Body of pancreas (tissue), 4 donors: ENCODE results near the gene CGNL1. TPM values are rescaled to one million over a fixed set of nuclear protein-coding genes. Genes with fewer than 3 reads are reported as not detected.

Experiments used
- ATAC-seq: fragments of 150-250 bp; one replicate; pipeline ENCODE4 v1.9.1; 2016
- DNase-seq, 4 donors: peaks; one replicate each; pipeline ENCODE4 v3.0.0-alpha.2; 2019
- H3K27ac ChIP-seq, 4 donors: fragments of 200-600 bp; sonication (generic); 1 replicate in 3 of 4; 2 replicates in 1 of 4; pipeline versions ENCODE4 v1.5.1 to v1.6.1; 2016 to 2019; ENCODE audit warnings: mild to moderate bottlenecking in 1 of 4, mixed read lengths in 1 of 4, moderate library complexity in 1 of 4
- H3K27me3 ChIP-seq, 2 donors: fragments of 200-600 bp; sonication (generic); one replicate each; pipeline ENCODE4 v1.6.0; 2016; ENCODE audit warnings: mild to moderate bottlenecking in 1 of 2
- H3K36me3 ChIP-seq, 2 donors: fragments of 200-600 bp; sonication (generic); replicated peaks in 1 of 2; 2 replicates each; pipeline ENCODE4 v1.5.1; 2016; ENCODE audit warnings: low read depth in 2 of 2; ENCODE audit not compliant: insufficient read depth in 1 of 2
- H3K4me1 ChIP-seq: fragments of 200-600 bp; sonication (generic); one replicate; pipeline ENCODE4 v1.6.0; 2016
- H3K4me3 ChIP-seq, 2 donors: fragments of 200-600 bp; sonication (generic); 1 replicate in 1 of 2; 2 replicates in 1 of 2; pipeline ENCODE4 v1.5.1; 2016 to 2019
- H3K9me3 ChIP-seq, 3 donors: fragments of 200-600 bp; sonication (generic); 1 replicate in 2 of 3; 2 replicates in 1 of 3; pipeline ENCODE4 v1.5.1; 2016
- POLR2A ChIP-seq, 3 donors: fragments of 450-650 bp; IDR thresholded peaks; one replicate each; pipeline ENCODE4 v1.6.1; 2016; ENCODE audit warnings: antibody characterized with exemption in 3 of 3, mild to moderate bottlenecking in 2 of 3
- WGBS, 2 donors: methylation state at CpG; one replicate each; pipeline ENCODE4 v1.1.5; 2017; 5-methylcytosine and 5-hydroxymethylcytosine counted together
- intact Hi-C: fragments of 100-400 bp; cut with DNase I; formaldehyde crosslinking; loops from one replicate; pipeline ENCODE4 v1.15.1; 2023
- total RNA-seq, 2 donors: library from RNA; depleted of rRNA; stranded (reverse); fragments of >200 nt; gene quantifications; one replicate each; pipeline ENCODE4 v1.1.0, GENCODE V29; 2016
- TF ChIP-seq, protein P1 (sequence below), 7 experiments: fragments of 450-650 bp in 4 of 7; fragments of 200-600 bp in 3 of 7; sonication (generic) in 3 of 7; IDR thresholded peaks; one replicate each; pipeline ENCODE4 v1.5.1; 2016 to 2019; ENCODE audit warnings: antibody characterized with exemption in 7 of 7

The CGNL1 gene
- total RNA-seq, 2 donors from 2014 or later, result 24.7 to 30.6 TPM

DNA sequence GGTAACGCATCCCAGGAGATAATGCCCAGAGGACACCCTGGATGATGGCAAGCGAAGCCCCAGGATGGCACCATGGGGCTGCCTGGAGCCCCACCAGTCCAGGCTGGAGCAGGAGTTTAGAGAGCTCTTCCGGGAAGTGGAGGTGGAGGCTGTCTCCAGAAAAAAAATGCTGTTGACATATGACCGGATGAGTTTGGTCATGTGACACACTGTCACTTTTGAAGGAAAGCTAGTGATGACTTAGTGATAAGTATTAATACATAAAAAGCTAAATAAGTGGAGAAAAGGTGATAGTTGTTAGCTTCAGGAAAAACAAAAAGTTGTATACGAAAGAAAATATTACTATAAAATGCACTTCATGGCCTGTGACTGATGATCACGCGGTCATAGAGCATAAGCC lies 195.4 kb downstream of the CGNL1 start:
- no peaks in the 10 kb centered on the region for H3K27me3 ChIP-seq
- ATAC-seq (no peak), DNase-seq (no peak)
- intact Hi-C loops, result no loop called here
- no peaks in the 10 kb centered on the region for H3K36me3 ChIP-seq
- H3K4me3 ChIP-seq, result no peak overlapping the region
- H3K27ac ChIP-seq, result no peak overlapping the region
- TF ChIP-seq, protein P1, sequence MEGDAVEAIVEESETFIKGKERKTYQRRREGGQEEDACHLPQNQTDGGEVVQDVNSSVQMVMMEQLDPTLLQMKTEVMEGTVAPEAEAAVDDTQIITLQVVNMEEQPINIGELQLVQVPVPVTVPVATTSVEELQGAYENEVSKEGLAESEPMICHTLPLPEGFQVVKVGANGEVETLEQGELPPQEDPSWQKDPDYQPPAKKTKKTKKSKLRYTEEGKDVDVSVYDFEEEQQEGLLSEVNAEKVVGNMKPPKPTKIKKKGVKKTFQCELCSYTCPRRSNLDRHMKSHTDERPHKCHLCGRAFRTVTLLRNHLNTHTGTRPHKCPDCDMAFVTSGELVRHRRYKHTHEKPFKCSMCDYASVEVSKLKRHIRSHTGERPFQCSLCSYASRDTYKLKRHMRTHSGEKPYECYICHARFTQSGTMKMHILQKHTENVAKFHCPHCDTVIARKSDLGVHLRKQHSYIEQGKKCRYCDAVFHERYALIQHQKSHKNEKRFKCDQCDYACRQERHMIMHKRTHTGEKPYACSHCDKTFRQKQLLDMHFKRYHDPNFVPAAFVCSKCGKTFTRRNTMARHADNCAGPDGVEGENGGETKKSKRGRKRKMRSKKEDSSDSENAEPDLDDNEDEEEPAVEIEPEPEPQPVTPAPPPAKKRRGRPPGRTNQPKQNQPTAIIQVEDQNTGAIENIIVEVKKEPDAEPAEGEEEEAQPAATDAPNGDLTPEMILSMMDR (IDR thresholded peaks at IDR 0.05), result no peak
- no peak for TF ChIP-seq POLR2A (IDR thresholded peaks at IDR 0.05)
- WGBS, 2 donors, result 81 to 89% methylated on average over 7 of the region's 7 CpGs
- H3K4me1 ChIP-seq, result no peaks in the 10 kb centered on the region
- H3K9me3 ChIP-seq, result no peaks in the 10 kb centered on the region

DNA sequence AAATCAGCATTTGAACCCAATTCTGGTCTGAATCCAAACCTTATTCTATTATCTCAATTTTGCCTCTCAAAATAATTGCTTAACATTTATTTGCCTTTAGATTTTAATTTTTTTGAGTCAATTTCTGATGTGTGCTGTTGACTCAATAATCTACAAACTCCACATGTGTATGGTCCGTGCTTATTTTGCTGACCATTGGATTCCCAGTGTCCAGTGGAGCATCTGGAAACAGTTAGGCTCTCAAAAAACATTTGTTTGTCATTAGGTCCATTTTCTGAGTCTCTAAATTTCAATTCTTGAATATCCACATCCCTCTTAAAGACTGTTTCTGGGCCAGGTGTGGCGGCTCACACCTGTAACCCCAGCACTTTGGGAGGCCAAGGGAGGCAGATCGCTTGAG lies 196.2 kb downstream of the CGNL1 start:
- no peak for ATAC-seq
- Histone ChIP-seq H3K27ac (no peak overlapping the region), H3K4me3 (no peak overlapping the region), H3K27me3 (no peaks in the 10 kb centered on the region), H3K36me3 (no peaks in the 10 kb centered on the region), H3K4me1 (no peaks in the 10 kb centered on the region), H3K9me3 (no peaks in the 10 kb centered on the region)
- TF ChIP-seq, protein P1 (IDR thresholded peaks at IDR 0.05), result no peak
- no peak for TF ChIP-seq POLR2A (IDR thresholded peaks at IDR 0.05)
- intact Hi-C loops, result no loop called here
- no peak for DNase-seq
- WGBS, 2 donors, result 72 to 80% methylated on average over 3 of the region's 3 CpGs

DNA sequence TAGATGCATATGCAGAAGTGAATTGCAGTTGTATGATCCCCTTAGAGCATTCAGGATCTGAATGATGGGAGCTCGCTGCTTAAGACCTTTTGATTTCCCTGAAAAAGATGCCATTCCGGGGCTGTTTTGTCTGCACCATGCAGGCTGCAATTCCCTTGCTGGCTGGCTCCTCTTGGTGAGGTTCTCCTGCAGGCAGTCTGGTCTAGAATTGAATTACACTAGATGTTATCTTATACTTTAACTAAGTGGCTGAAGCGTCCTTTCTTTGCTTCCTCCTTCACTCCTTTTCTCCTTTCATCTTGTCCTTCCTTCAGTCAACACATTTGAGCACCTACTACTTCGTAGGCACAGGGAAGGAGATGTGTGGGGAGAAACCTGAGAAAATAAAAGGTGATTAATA lies 196.8 kb downstream of the CGNL1 start:
- Histone ChIP-seq H3K27ac (no peak overlapping the region), H3K27me3 (no peaks in the 10 kb centered on the region), H3K9me3 (no peaks in the 10 kb centered on the region), H3K36me3 (no peaks in the 10 kb centered on the region), H3K4me3 (no peak overlapping the region), H3K4me1 (no peaks in the 10 kb centered on the region)
- intact Hi-C loops, result no loop called here
- DNase-seq (no peak), ATAC-seq (no peak)
- WGBS, 2 donors, result 84 to 85% methylated on average over 4 of the region's 4 CpGs
- no peak for TF ChIP-seq POLR2A (IDR thresholded peaks at IDR 0.05)
- TF ChIP-seq, protein P1 (IDR thresholded peaks at IDR 0.05), result no peak

DNA sequence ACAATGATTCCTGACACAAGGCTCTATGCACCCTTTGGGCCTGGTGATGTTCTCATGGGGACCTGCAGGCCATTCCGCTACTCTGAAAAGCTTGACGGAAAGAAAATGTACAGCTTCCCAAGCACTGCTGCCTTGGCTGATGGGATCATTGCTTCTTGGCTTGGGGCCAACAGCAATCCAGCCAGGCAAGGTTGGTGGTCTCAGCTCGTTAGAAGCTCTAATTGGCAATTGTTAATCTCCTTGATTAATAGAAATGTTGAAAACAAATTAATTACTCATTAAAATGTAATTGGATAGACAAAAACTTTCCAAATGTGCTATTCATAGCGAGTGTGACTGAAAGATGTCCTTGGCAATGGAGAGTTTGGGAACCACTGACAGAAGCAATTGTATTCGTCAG lies 199.1 kb downstream of the CGNL1 start:
- H3K4me1 ChIP-seq, result peaks cover 6% of the 10 kb centered on the region
- ATAC-seq (no peak), DNase-seq (no peak)
- no peak for TF ChIP-seq POLR2A (IDR thresholded peaks at IDR 0.05)
- TF ChIP-seq, protein P1 (IDR thresholded peaks at IDR 0.05), result no peak
- H3K27me3 ChIP-seq, result no peaks in the 10 kb centered on the region
- H3K9me3 ChIP-seq, result no peaks in the 10 kb centered on the region
- H3K27ac ChIP-seq, result no peak overlapping the region
- 79 to 83% methylated on average over 5 of the region's 5 CpGs for WGBS, 2 donors
- intact Hi-C loops, result no loop called here
- no peak overlapping the region for H3K4me3 ChIP-seq
- no peaks in the 10 kb centered on the region for H3K36me3 ChIP-seq

DNA sequence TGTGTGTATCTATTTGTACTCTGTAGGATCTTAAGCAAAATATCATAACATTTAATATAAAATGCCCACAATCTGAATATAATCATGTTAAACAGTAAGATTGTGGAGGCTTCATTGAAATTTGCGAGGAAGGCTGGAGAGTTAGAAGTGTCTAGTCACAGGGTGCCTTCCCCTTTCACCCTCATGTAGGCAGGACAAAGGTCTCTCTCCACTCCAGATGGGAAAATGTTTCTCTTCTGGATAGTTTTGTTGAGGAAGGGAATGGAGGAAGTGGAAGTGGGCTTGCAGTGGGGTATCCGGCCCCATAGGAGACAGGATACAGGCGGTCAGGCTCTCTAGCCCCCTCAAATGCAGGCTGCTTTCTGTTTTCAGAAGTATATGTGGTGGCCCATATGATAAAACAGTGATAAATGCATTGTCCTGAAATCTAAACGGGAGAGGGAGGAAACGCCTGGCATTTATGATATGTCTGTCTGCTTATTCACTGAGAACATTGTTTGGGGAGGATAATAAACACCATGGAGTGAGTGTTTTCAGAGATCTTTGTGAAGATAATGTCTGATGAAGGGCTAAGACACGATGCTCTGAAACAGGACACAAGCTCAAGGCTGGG lies 202.1 kb downstream of the CGNL1 start:
- ATAC-seq, result no peak
- H3K9me3 ChIP-seq, result no peaks in the 10 kb centered on the region
- DNase-seq, result no peak
- no peak for TF ChIP-seq POLR2A (IDR thresholded peaks at IDR 0.05)
- TF ChIP-seq, protein P1 (IDR thresholded peaks at IDR 0.05), result no peak
- H3K27ac ChIP-seq, result no peak overlapping the region
- intact Hi-C loops, result no loop called here
- WGBS, 2 donors, result 72 to 75% methylated on average over 6 of the region's 6 CpGs
- no peak overlapping the region for H3K4me3 ChIP-seq
- H3K27me3 ChIP-seq, result no peaks in the 10 kb centered on the region
- peaks cover 26% of the 10 kb centered on the region for H3K4me1 ChIP-seq
- H3K36me3 ChIP-seq, result no peaks in the 10 kb centered on the region
